OCI-LY1 (cell line): ENCODE results near the gene PAMR1.

Experiments used
- EZH2 ChIP-seq: fragments of 200-600 bp; sonication (generic), shearing (Covaris generic); IDR thresholded peaks from 2 replicates; pipeline ENCODE4 v1.8.0; 2017; ENCODE audit warnings: borderline replicate concordance, mixed run types, mild to moderate bottlenecking, antibody characterized with exemption, low read length, moderate library complexity, mixed read lengths
- TF ChIP-seq, protein P1 (sequence below): fragments of 200-600 bp; sonication (generic), shearing (Covaris generic); IDR thresholded peaks from 2 replicates; pipeline ENCODE4 v1.5.1; 2017; ENCODE audit warnings: mild to moderate bottlenecking, antibody characterized with exemption, low read length, moderate library complexity, mixed read lengths

DNA sequence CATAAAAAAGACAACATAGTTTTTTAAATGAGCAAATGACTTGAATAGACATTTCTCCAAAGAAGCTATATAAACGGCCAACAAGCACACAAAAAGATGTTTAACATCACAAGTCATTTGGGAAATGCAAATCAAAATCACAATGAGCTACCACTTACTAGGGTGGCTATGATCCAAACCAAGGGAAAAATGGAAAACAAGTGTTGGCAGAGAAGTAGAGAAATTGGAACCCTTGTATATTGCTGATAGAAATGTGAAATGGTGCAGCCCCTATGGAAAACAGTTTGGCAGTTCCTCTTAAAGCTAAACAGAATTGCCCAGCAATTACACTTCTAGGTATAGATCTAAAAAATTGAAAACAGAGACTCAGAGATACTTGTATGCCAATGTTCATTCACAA, 29.0 kb downstream of the PAMR1 start:
- TF ChIP-seq, protein P1, sequence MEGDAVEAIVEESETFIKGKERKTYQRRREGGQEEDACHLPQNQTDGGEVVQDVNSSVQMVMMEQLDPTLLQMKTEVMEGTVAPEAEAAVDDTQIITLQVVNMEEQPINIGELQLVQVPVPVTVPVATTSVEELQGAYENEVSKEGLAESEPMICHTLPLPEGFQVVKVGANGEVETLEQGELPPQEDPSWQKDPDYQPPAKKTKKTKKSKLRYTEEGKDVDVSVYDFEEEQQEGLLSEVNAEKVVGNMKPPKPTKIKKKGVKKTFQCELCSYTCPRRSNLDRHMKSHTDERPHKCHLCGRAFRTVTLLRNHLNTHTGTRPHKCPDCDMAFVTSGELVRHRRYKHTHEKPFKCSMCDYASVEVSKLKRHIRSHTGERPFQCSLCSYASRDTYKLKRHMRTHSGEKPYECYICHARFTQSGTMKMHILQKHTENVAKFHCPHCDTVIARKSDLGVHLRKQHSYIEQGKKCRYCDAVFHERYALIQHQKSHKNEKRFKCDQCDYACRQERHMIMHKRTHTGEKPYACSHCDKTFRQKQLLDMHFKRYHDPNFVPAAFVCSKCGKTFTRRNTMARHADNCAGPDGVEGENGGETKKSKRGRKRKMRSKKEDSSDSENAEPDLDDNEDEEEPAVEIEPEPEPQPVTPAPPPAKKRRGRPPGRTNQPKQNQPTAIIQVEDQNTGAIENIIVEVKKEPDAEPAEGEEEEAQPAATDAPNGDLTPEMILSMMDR: no peak
- no peak for TF ChIP-seq EZH2
